ENCODE results near the gene OOSP1. TPM values are rescaled to one million over a fixed set of nuclear protein-coding genes. Genes with fewer than 3 reads are reported as not detected.

The OOSP1 gene
- total and polyA plus RNA-seq, 2 of the 8 experiments (the other 6 are each of a cell fraction or from before 2014, with no cell fraction given): not detected

- Histone ChIP-seq H3K27me3 (replicated peaks in 1 of 4; ENCODE audit: control insufficient read depth in 3 of 4, extremely low read depth in 1 of 4, insufficient read depth in 3 of 4, low read length in 3 of 4) (no peaks in the 10 kb centered on the region), H2BK120ac (replicated peaks; ENCODE audit: low read depth, low read length) (no peak overlapping the region), H3K36me3 (ENCODE audit: control insufficient read depth in 2 of 4, insufficient read depth in 4 of 4, low read length in 3 of 4) (no peaks in the 10 kb centered on the region), H3K79me1 (ENCODE audit: low read depth, low read length) (no peaks in the 10 kb centered on the region), H3K4me3 (ENCODE audit: extremely low read depth in 1 of 4, insufficient read depth in 2 of 4, low read depth in 3 of 4, low read length in 4 of 4) (no peak overlapping the region), H2BK5ac (ENCODE audit: low read depth, low read length) (no peak overlapping the region), H4K20me1 (replicated peaks in 1 of 2; ENCODE audit: control insufficient read depth in 1 of 2, insufficient read depth in 2 of 2, low read length in 2 of 2) (no peaks in the 10 kb centered on the region), H2AFZ (ENCODE audit: low read length) (no peak overlapping the region), H3K14ac (ENCODE audit: insufficient read length) (no peak overlapping the region), H4K5ac (ENCODE audit: insufficient read length, low read depth, low read length) (no peak overlapping the region), H3K27ac (ENCODE audit: low read depth, low read length) (no peak overlapping the region), H2BK12ac (ENCODE audit: low read depth, low read length) (no peak overlapping the region), H3K4me1 (replicated peaks in 1 of 4; ENCODE audit: control insufficient read depth in 3 of 4, insufficient read depth in 4 of 4, low read length in 3 of 4) (no peaks in the 10 kb centered on the region), H2BK15ac (ENCODE audit: low read length) (no peak overlapping the region), H3K79me2 (ENCODE audit: control insufficient read depth in 1 of 2, insufficient read depth in 2 of 2, low read length in 2 of 2) (no peaks in the 10 kb centered on the region), H3K4ac (replicated peaks; ENCODE audit: insufficient read length, low read depth, low read length) (no peak overlapping the region), H3K9ac (replicated peaks in 1 of 4; ENCODE audit: extremely low read depth in 1 of 4, low read depth in 3 of 4, low read length in 3 of 4) (no peak overlapping the region), H3K9me3 (ENCODE audit: insufficient read depth in 2 of 2, low read depth in 1 of 2, low read length in 1 of 2) (peaks cover 34% of the 10 kb centered on the region in 2 experiments), H3K4me2 (ENCODE audit: insufficient read depth in 1 of 2, low read depth in 2 of 2, low read length in 2 of 2) (no peak overlapping the region), H3K56ac (replicated peaks; ENCODE audit: insufficient read length, low read depth, low read length) (no peak overlapping the region), H4K91ac (replicated peaks; ENCODE audit: insufficient read length, low read length) (no peak overlapping the region), H4K8ac (ENCODE audit: extremely low read depth, insufficient read depth, low read length) (no peak overlapping the region), H3K23me2 (ENCODE audit: low read depth, low read length) (no peaks in the 10 kb centered on the region), H2BK20ac (ENCODE audit: low read length) (no peak overlapping the region), H2AK5ac (ENCODE audit: low read depth, low read length) (no peak overlapping the region), H3K18ac (ENCODE audit: extremely low read depth, low read length) (no peak overlapping the region), H3K23ac (ENCODE audit: insufficient read length) (no peak overlapping the region)
- DNase-seq (ENCODE audit: low read depth in 1 of 2, low spot score in 2 of 2) (peak in 1 of 2 experiments; percentile 49), FAIRE-seq (no peak)
- 97% methylated on average over 6 of the region's 6 CpGs; no CpG with 5 or more reads in 1 of the 2 experiments for WGBS, 2 experiments (ENCODE audit: extremely low coverage in 1 of 2, insufficient coverage in 1 of 2, insufficient read length in 1 of 2, insufficient replicate concordance in 2 of 2, low coverage in 1 of 2, low lambda C conversion rate in 2 of 2, missing lambda C conversion rate in 1 of 2)
- ChIA-PET CTCF (ENCODE audit: partially characterized antibody) (interaction anchor here (1.5 kb wide), 1 partner anchor 74 kb away, joined by 4 read pairs; no protein-coding TSS in a partner anchor), POLR2A (ENCODE audit: partially characterized antibody) (no interaction called here)
- TF ChIP-seq BCL11A (IDR thresholded peaks at IDR 0.05; ENCODE audit: low read depth in 2 of 2, low read length in 2 of 2) (no peak), KDM1A (IDR thresholded peaks at IDR 0.05; ENCODE audit: borderline replicate concordance, low read length) (no peak), RXRA (IDR thresholded peaks at IDR 0.05; ENCODE audit: insufficient read depth, low read depth, low read length) (no peak), E2F6 (IDR thresholded peaks at IDR 0.05) (no peak), TEAD4 (IDR thresholded peaks at IDR 0.05; ENCODE audit: low read depth, low read length) (no peak), JUN (IDR thresholded peaks at IDR 0.05; ENCODE audit: low read depth, low read length) (no peak), SP4 (IDR thresholded peaks at IDR 0.05; ENCODE audit: low read length) (no peak), CTBP2 (IDR thresholded peaks at IDR 0.05; ENCODE audit: borderline replicate concordance, insufficient read depth, insufficient read length, low read length) (no peak), HDAC6 (IDR thresholded peaks at IDR 0.05; ENCODE audit: low read depth, low read length) (no peak), POLR2AphosphoS5 (IDR thresholded peaks at IDR 0.05; ENCODE audit: low read depth, low read length) (no peak), SP2 (IDR thresholded peaks at IDR 0.05; ENCODE audit: low read length) (no peak), SRF (IDR thresholded peaks at IDR 0.05; ENCODE audit: low read depth, low read length) (no peak), HDAC2 (IDR thresholded peaks at IDR 0.05; ENCODE audit: borderline replicate concordance in 1 of 2, low read depth in 2 of 2, low read length in 2 of 2) (no peak), CREB1 (IDR thresholded peaks at IDR 0.05) (no peak), MAX (IDR thresholded peaks at IDR 0.05) (no peak)
Observed at GRCh38 chr11:59923813-59924212, 14.4 kb upstream of the OOSP1 start.

All from H1 (cell line).